Naive thymus-derived CD4-positive, alpha-beta T cell (primary cell): ENCODE results near the gene NUCB2. TPM values are rescaled to one million over a fixed set of nuclear protein-coding genes. Genes with fewer than 3 reads are reported as not detected.

Experiments used
- ATAC-seq: fragments of 150-1000 bp; cut with Tn5 transposase; 2 replicates; pipeline ENCODE4 v1.10.0; 2021; ENCODE audit warnings: mild to moderate bottlenecking, moderate library complexity
- CTCF ChIA-PET: fragments of 350-600 bp; sonication (Branson Sonifier 250); formaldehyde crosslinking; loops from one replicate; lab custom pipeline; 2021; ENCODE audit warnings: antibody characterized with exemption; lab: Charles Lee
- POLR2A ChIA-PET: fragments of 350-600 bp; sonication (Branson Sonifier 250); formaldehyde crosslinking; loops from one replicate; lab custom pipeline; 2021; ENCODE audit warnings: antibody characterized with exemption, inconsistent platforms; lab: Charles Lee
- DNase-seq, 9 donors: peaks; one replicate each; pipeline versions ENCODE4 v3.0.0 to v3.0.0-alpha.2; 2020 to 2022; ENCODE audit warnings: mixed read lengths in 1 of 9
- H3K27ac ChIP-seq: one replicate; pipeline ENCODE4 v1.7.0; 2013; ENCODE audit warnings: mild to moderate bottlenecking, low read depth, low read length, moderate library complexity
- H3K27me3 ChIP-seq, 2 donors: one replicate each; pipeline ENCODE4 v1.7.0; 2013; ENCODE audit warnings: low read length in 2 of 2, mild to moderate bottlenecking in 2 of 2, moderate library complexity in 2 of 2; ENCODE audit not compliant: control insufficient read depth in 2 of 2, insufficient read depth in 2 of 2
- H3K36me3 ChIP-seq, 3 experiments: 1 replicate in 2 of 3; 2 replicates in 1 of 3; pipeline ENCODE4 v1.7.0; 2013; ENCODE audit warnings: low read length in 3 of 3, mild to moderate bottlenecking in 3 of 3, moderate library complexity in 1 of 3; ENCODE audit not compliant: insufficient read depth in 3 of 3, control insufficient read depth in 2 of 3
- H3K4me1 ChIP-seq, 2 donors: one replicate each; pipeline ENCODE4 v1.7.0; 2013; ENCODE audit warnings: low read length in 2 of 2, mild to moderate bottlenecking in 2 of 2, moderate library complexity in 1 of 2; ENCODE audit not compliant: control insufficient read depth in 2 of 2, insufficient read depth in 2 of 2
- H3K4me3 ChIP-seq: 2 replicates; pipeline ENCODE4 v1.7.0; 2013; ENCODE audit warnings: mild to moderate bottlenecking, low read length
- H3K9me3 ChIP-seq, 3 experiments: 1 replicate in 2 of 3; 2 replicates in 1 of 3; pipeline ENCODE4 v1.7.0; 2013; ENCODE audit warnings: low read length in 3 of 3; ENCODE audit not compliant: control insufficient read depth in 2 of 3
- H3K27ac Mint-ChIP-seq, 9 donors: one replicate each; pipeline ENCODE4 v1.8.0; 2020 to 2022; ENCODE audit warnings: mixed read lengths in 9 of 9, mild to moderate bottlenecking in 8 of 9, moderate library complexity in 5 of 9, inconsistent platforms in 2 of 9
- H3K27me3 Mint-ChIP-seq, 5 donors: one replicate each; pipeline ENCODE4 v1.8.0; 2021 to 2022; ENCODE audit warnings: mixed read lengths in 5 of 5, mild to moderate bottlenecking in 1 of 5
- H3K36me3 Mint-ChIP-seq, 5 donors: one replicate each; pipeline ENCODE4 v1.8.0; 2020 to 2022; ENCODE audit warnings: mixed read lengths in 5 of 5, mild to moderate bottlenecking in 3 of 5, inconsistent platforms in 1 of 5
- H3K4me1 Mint-ChIP-seq, 7 donors: one replicate each; pipeline ENCODE4 v1.8.0; 2020 to 2022; ENCODE audit warnings: mixed read lengths in 7 of 7, mild to moderate bottlenecking in 3 of 7, inconsistent platforms in 1 of 7
- H3K4me3 Mint-ChIP-seq, 10 donors: one replicate each; pipeline ENCODE4 v1.8.0; 2020 to 2022; ENCODE audit warnings: mild to moderate bottlenecking in 10 of 10, mixed read lengths in 10 of 10, moderate library complexity in 6 of 10, inconsistent platforms in 2 of 10
- H3K9me3 Mint-ChIP-seq, 11 donors: one replicate each; pipeline ENCODE4 v1.8.0; 2020 to 2022; ENCODE audit warnings: mixed read lengths in 11 of 11, mild to moderate bottlenecking in 4 of 11, inconsistent platforms in 1 of 11, moderate library complexity in 1 of 11
- intact Hi-C, 2 donors: fragments of 100-400 bp; cut with micrococcal nuclease; formaldehyde crosslinking; loops; one replicate each; pipeline ENCODE4 v1.15.1; 2023
- polyA plus RNA-seq, 2 donors: library from polyadenylated mRNA; unstranded; fragments of 300-500 nt; fragmentation: Illumina TruSeq; gene quantifications; one replicate each; pipeline ENCODE4 v1.2.3, GENCODE V29; 2021
- total RNA-seq, 6 experiments: library from RNA in 5 of 6; stranded (reverse) in 5 of 6; gene quantifications; 1 replicate in 5 of 6; 2 replicates in 1 of 6; pipeline ENCODE4 v1.2.3 and lab custom pipeline; 2021 to 2026

The NUCB2 gene
- total and polyA plus RNA-seq, 7 experiments from 2014 or later = 72.0 to 359 (median 166) TPM

GRCh38 chr11:17313349-17314231 is 37.1 kb downstream of the NUCB2 start:
- H3K9me3 ChIP-seq = no peaks in the 10 kb centered on the region
- CTCF ChIA-PET = no interaction called here
- no peak overlapping the region for H3K4me3 Mint-ChIP-seq
- intact Hi-C loops = loop anchor here in 1 of 2 donors (5.0 kb wide), 1 partner anchor 81 kb away; no protein-coding TSS in a partner anchor
- no peaks in the 10 kb centered on the region for H3K27me3 ChIP-seq
- H3K27ac ChIP-seq = no peak overlapping the region
- H3K27me3 Mint-ChIP-seq = no peaks in the 10 kb centered on the region
- no peaks in the 10 kb centered on the region for H3K4me1 Mint-ChIP-seq
- H3K4me3 ChIP-seq = no peak overlapping the region
- no peak overlapping the region for H3K27ac Mint-ChIP-seq
- ATAC-seq (no peak), DNase-seq (no peak)
- POLR2A ChIA-PET = no interaction called here
- H3K4me1 ChIP-seq = no peaks in the 10 kb centered on the region
- H3K9me3 Mint-ChIP-seq = no peaks in the 10 kb centered on the region
- peaks cover 3 to 23% (median 12%) of the 10 kb centered on the region in 5 donors for H3K36me3 Mint-ChIP-seq
- H3K36me3 ChIP-seq = peaks cover 0 to 54% (median 3%) of the 10 kb centered on the region in 3 experiments

DNA sequence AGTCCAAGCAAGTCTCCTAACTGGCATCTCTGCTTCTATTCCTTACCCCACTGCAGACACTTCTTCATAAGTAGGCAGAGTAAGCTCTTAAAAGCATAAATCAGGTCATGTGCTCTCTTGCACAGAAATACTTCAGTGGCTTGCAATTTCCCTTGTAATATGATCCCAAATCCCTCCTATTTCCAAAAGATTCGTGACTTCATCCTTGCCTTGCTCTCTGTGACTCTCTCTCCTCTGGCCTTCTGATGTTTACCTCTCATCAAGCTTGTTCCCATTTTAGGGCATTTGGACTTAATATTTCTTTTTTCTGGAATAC is 37.7 kb downstream of the NUCB2 start:
- intact Hi-C loops = loop anchor here in 1 of 2 donors (5.0 kb wide), 1 partner anchor 82 kb away; no protein-coding TSS in a partner anchor
- H3K4me3 ChIP-seq = no peak overlapping the region
- H3K4me1 Mint-ChIP-seq = no peaks in the 10 kb centered on the region
- no peaks in the 10 kb centered on the region for H3K27me3 Mint-ChIP-seq
- H3K27me3 ChIP-seq = no peaks in the 10 kb centered on the region
- H3K4me3 Mint-ChIP-seq = no peak overlapping the region
- ATAC-seq (no peak), DNase-seq (no peak)
- ChIA-PET CTCF (no interaction called here), POLR2A (no interaction called here)
- no peaks in the 10 kb centered on the region for H3K9me3 ChIP-seq
- H3K27ac ChIP-seq = no peak overlapping the region
- peaks cover 5 to 26% (median 15%) of the 10 kb centered on the region in 5 donors for H3K36me3 Mint-ChIP-seq
- peaks cover 0 to 59% (median under 1%) of the 10 kb centered on the region in 3 experiments for H3K36me3 ChIP-seq
- no peaks in the 10 kb centered on the region for H3K4me1 ChIP-seq
- H3K9me3 Mint-ChIP-seq = no peaks in the 10 kb centered on the region
- no peak overlapping the region for H3K27ac Mint-ChIP-seq

DNA sequence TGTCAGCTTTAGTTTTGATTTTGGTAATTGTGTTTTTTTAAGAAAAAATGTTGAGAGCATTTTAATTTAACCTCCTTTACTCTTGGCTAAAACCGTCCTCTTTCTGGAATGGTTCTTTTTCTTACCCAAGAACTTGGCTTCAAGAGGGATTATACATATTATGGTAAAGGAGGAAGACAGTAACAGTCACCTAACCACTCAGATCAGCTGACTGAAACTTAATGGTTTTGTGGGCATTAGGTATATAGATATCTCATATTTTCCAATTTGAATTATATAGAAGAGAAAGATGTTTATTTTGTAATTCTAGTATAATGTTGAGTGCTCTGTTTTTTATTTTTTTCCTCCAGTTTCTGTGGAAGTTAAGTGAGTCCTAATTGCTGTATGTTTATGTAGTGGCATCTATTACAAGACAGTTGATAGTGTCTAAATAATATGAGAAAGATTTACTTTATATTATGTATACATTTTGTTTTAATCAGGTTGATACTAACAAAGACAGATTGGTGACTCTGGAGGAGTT is 38.4 kb downstream of the NUCB2 start:
- H3K9me3 ChIP-seq = no peaks in the 10 kb centered on the region
- CTCF ChIA-PET = no interaction called here
- Mint-ChIP-seq H3K4me1 (peaks cover 0 to 1% (median 0%) of the 10 kb centered on the region in 7 donors), H3K36me3 (peaks cover 9 to 29% (median 21%) of the 10 kb centered on the region in 5 donors), H3K9me3 (peaks cover 0 to 3% (median 0%) of the 10 kb centered on the region in 11 donors), H3K27me3 (no peaks in the 10 kb centered on the region), H3K27ac (peak overlapping the region in 2 of 9 donors; percentile 12 to 20), H3K4me3 (no peak overlapping the region)
- POLR2A ChIA-PET = interaction anchor here (0.6 kb wide), 1 partner anchor 12 kb away, joined by 3 read pairs; no protein-coding TSS in a partner anchor
- peaks cover 0 to 59% (median 0%) of the 10 kb centered on the region in 3 experiments for H3K36me3 ChIP-seq
- DNase-seq = no peak
- no peak for ATAC-seq
- H3K4me3 ChIP-seq = no peak overlapping the region
- no peaks in the 10 kb centered on the region for H3K4me1 ChIP-seq
- intact Hi-C loops = loop anchor here in 1 of 2 donors (5.0 kb wide), 1 partner anchor 83 kb away; no protein-coding TSS in a partner anchor
- no peak overlapping the region for H3K27ac ChIP-seq
- no peaks in the 10 kb centered on the region for H3K27me3 ChIP-seq

DNA sequence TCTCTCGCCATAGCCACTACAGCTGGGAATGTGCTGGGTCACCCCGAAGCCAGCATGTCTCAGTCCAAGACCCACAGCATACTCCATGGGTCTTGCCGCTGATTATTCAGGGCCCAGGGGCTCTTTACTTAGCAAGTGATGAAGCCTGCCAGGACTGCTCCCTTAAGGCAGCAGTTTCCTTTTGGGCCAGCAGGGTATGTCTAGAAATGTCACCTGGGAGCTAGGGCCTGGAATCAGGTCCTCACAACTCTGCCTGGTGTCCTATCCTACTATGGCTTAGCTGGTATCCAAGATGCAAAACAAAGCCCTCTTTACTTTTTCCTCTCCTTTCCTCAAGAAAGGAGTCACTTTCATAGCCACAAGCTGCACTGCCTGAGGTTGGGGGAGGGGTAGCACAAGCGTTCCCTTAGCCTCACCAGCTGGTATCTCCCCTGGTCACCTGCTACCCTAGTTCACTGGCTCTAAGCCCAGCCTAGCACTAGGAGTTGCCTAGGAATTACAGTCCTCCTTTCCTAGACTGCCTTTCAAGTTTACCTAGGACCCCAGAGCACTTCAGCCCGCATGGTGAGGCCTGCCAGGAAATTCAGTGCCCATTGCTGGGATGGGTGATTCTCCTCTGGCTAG is 52.4 kb downstream of the NUCB2 start:
- ATAC-seq (no peak), DNase-seq (no peak)
- Histone ChIP-seq H3K4me3 (no peak overlapping the region), H3K4me1 (peaks cover 9 to 10% of the 10 kb centered on the region in 2 donors), H3K9me3 (no peaks in the 10 kb centered on the region), H3K27me3 (no peaks in the 10 kb centered on the region), H3K36me3 (peaks cover 0 to 56% (median 0%) of the 10 kb centered on the region in 3 experiments), H3K27ac (no peak overlapping the region)
- Mint-ChIP-seq H3K4me3 (no peak overlapping the region), H3K9me3 (no peaks in the 10 kb centered on the region), H3K27me3 (no peaks in the 10 kb centered on the region), H3K36me3 (peaks cover 21 to 68% (median 42%) of the 10 kb centered on the region in 5 donors), H3K27ac (peak overlapping the region in 5 of 9 donors; percentile 21 to 71 (median 62)), H3K4me1 (peaks cover 8 to 35% (median 25%) of the 10 kb centered on the region in 7 donors)
- intact Hi-C loops = no loop called here
- POLR2A ChIA-PET = interaction anchor here (1.2 kb wide), 1 partner anchor 54 kb away, joined by 3 read pairs; no protein-coding TSS in a partner anchor
- CTCF ChIA-PET = interaction anchor here (0.6 to 0.9 kb wide), 2 partner anchors 20 to 25 kb away, joined by 3 to 4 read pairs; no protein-coding TSS in a partner anchor

DNA sequence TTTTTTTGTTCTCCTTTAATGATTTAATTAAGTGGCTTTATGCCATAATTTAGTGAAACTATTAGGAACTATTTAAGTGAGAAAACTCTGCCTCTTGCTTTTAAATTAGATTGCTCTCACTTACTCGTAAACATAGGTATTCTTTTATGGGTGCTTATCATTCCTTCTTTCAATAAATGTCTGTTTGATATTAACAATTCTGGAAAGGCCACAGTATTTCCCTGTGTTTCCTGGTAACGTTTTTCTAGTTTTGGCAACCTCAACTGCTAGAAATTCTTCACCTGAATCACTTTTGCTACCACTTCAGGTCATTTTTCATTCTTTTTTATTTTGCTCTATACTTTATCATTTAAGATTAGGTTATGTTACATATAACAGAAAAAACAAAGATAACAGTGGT is 55.1 kb downstream of the NUCB2 start:
- ChIA-PET POLR2A (interaction anchor here (1.3 kb wide), 1 partner anchor 56 kb away, joined by 4 read pairs; the partner anchor contains the start of gene NUCB2), CTCF (no interaction called here)
- intact Hi-C loops = loop anchor here in 1 of 2 donors (2.0 to 5.0 kb wide), 2 partner anchors 13 to 99 kb away; no protein-coding TSS in a partner anchor
- no peak overlapping the region for H3K4me3 ChIP-seq
- no peaks in the 10 kb centered on the region for H3K9me3 ChIP-seq
- H3K4me1 Mint-ChIP-seq = peaks cover under 1 to 28% (median 24%) of the 10 kb centered on the region in 7 donors
- no peaks in the 10 kb centered on the region for H3K9me3 Mint-ChIP-seq
- DNase-seq (no peak), ATAC-seq (no peak)
- H3K27ac ChIP-seq = no peak overlapping the region
- no peaks in the 10 kb centered on the region for H3K27me3 ChIP-seq
- peak overlapping the region in 4 of 9 donors; percentile 23 to 68 (median 46) for H3K27ac Mint-ChIP-seq
- H3K36me3 Mint-ChIP-seq = peaks cover 21 to 53% (median 28%) of the 10 kb centered on the region in 5 donors
- peaks cover 14% of the 10 kb centered on the region in 2 donors for H3K4me1 ChIP-seq
- no peaks in the 10 kb centered on the region for H3K27me3 Mint-ChIP-seq
- no peak overlapping the region for H3K4me3 Mint-ChIP-seq
- peaks cover 0 to 53% (median 0%) of the 10 kb centered on the region in 3 experiments for H3K36me3 ChIP-seq
